DMS114 treated with DMSO at 0.1 percent for 48 hours (cell line): ENCODE measurements around the gene B4GALT5.
"Not testable (repeated sequence)": the region's sequence is repeated elsewhere in the genome, so short reads cannot be mapped to it uniquely, and the experiment has no call there.

Experiments
- DNase-seq: peaks from one replicate; lab custom pipeline; 2025; ENCODE audit not compliant: unreplicated experiment; lab: John Stamatoyannopoulos, UW

Gene B4GALT5

DNA sequence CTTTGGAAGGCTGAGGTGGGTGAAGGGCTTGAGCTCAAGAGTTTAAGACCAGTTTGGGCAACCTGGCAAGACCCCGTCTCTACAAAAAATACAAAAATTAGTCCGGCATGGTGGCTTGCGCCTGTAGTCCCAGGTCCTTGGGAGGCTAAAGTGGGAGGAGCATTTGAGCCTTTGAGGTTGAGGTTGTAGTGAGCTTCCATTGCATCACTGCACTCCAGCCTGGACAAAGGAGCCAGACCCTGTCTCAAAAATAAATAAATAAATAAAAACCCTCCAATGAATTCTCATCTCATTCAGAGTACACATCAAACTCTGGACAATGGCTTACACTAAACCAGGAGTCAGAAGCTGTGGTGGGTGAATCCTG, 31.8 kb downstream of the B4GALT5 start:
- DNase-seq: no peak

- no peak for DNase-seq
These were observed 33.2 kb downstream of the B4GALT5 start for GRCh38 chr20:49680484-49680883.

DNA sequence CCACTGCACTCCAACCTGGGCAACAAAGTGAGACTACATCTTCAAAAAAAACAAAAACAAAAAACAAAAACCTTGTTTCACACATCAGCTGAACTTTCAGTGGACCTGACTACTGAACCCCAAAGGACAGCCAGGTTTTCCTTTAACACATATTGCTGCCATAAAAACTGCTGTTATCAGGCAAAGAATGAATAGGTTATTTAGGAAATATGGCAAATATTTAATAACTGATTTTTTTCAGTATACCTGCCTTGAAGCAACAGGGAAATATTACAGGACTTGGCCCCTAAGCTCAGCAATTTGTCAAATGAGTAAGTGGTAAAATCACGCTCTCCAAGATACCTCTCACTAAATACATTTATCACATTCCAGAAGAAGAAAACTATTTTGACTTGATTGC, 34.0 kb downstream of the B4GALT5 start:
- no peak for DNase-seq

DNA sequence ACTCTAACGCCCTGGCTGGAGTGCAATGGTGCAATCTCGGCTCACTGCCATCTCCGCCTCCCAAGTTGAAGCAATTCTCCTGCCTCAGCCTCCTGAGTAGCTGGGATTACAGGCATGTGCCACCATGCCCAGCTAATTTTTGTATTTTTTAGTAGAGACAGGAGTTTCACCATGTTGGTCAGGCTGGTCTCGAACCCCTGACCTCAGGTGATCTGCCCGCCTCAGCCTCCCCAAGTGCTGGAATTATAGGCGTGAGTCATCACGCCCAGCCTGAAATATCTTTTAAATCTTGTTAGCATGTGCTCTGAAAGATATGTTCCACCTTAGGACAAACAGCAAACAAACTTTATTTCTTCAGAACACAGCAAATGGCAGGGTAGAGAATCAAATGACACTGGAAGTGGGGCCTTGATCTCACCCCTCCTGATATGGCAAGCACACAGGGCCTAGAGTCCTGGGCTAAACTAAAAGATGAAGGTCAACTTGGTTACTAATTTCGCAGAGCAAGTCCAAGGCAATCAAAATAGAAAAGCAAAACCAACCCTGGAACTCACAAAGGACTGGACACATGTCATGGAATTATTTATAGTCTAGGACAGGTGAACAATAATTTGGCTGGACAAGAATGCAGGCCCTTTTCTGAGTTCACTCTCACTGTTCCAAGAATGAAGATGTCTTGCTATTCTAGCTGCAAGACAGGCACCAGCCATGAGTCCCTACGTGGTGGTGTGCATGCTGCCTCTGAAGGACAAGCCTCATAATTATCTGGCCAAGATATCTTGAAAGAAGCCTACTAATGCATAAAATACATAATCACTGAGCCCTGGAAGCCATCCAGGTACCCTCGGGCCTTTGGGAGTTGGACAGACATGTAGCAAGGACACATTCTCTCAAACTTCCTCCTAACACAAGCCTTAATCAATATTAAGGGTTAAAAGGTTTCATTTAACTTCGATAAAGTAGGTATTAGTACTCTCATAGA, 35.6 kb downstream of the B4GALT5 start:
- no peak for DNase-seq

DNA sequence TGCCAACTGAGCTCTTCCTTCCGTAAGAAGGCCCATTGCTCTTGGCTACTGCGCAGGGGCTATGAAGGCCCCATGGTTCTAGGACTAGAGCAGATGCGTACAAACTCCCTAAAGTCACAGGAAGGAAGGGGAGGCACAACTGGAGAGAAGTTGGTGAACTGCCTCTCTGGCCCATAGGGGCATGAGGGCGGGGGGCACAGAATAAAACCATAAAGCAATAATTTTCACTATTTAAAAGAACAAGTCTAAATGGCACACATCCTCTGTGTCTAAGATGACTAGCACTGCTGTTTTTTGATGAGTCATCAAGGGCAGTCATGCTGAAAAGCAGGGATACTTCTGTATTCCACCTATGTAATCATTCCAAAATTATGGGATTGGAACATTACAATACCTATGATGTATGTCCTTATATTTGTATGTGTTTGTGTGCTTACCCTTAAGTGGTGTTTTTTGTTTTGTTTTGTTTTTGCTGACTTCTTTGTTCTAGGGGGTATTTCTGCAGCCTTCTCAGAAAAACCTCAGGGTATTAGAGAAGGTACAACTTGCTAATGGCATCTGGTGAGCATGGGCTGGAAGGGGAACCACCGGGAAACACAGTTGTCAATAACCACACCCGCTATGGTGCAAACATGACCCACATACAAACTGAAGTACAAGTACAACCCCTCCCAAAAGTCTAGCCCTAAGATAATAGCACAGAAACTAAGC, 36.9 kb downstream of the B4GALT5 start:
- DNase-seq: no peak

DNA sequence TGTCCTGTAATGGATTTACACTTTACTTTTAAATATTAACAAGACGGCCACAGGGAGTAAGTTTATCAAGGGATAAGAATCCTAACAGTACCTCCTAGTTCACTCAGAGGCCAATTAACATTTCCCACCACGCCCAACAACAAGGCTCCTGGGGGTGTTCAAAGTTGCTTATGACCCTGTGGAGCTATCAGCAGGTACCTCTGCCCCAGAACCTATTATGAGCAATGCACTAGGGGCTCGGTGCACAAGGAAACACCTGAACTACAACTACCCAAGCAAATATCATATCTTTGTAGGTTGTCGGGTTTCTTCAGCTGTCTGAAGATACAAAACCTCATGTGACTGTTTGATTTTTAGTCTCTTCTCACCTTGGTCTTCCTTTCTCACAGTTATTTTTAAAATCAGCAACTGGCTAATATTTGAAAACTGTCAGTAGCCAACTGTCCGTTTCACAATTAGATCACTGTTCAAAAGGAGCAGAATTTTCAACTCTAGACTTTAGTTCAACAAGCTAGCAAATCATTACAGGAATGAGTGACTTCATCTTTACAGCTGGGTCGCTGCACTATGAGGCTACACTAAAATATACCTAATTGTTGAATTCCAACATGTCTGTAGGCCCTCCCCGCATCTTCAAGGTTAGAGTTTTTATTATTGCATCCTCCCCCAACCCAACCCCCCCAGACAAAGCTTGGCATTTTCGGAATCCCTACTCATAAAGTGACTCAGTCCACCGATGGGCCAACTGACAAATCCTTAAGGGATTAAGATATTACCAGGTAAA, 38.1 kb downstream of the B4GALT5 start:
- no peak for DNase-seq

DNA sequence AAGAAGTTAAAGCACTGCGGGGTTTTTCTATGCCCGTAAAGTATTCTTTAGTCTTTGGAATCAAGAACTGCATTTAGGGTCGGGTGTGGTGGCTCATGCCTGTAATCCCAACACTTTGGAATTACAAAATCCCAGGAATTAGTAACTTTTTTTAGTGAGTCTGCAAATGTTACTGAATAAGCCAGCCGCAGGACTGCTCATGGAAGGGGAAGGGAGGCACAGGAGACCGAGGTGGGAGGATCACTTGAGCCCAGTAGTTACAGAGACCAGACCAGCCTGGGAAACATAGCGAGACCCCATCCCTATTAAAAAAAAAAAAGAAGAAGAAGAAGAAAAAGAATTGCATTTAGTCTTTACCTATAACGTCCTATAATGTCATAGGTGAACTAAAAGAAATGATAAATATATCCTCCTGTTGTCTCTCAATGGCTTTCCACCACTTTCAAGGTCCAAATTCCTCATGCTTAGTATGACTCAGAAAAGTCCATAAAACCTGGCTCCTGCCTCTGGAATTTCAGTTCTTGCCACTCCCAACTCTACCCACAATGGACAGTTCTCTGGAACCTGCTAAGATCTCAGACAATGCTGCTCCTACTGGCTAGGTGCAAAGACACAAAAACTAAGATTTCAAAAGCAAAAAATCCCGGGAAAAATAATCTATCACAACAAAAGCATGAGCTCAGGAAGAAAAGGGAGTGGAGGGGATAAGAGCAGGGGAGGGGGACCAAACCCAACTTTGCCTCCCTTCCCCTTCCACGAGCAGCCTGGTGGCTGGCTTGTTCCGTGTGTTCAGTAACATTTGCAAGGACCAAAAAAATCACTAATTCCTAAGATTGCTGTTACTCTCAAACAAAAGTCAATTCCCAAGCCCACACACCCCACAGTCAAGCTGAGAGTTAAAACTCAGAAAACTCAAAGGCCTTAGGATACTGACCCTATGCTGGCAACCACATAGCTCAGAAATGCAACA, 39.0 kb downstream of the B4GALT5 start:
- no peak for DNase-seq

DNA sequence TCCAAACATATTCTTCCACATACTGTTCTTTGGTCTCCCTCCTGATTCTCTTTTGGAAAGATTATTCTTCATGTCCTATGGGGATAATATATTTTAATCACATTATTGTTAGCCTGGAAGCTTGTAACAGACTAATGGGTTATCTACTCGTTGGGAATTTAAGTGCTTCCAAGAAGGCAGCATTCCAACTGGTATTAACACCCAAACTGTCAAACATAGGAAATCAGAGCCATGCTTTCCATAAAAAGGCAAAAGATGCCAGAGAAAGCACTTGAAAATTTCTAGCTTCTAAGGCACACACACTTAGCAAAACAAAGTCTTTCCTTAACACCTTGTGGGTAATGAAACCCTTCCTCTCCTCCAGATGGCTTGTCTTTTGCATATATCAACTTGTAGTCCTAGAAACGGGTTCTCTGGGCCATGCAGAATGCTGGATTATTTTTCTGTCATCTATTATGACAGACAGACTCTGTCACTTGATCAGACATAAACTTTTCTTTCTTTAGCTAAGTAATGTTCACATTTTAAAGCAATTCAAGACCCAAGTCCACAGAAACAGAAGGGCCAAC, 41.5 kb downstream of the B4GALT5 start:
- DNase-seq: no peak

DNA sequence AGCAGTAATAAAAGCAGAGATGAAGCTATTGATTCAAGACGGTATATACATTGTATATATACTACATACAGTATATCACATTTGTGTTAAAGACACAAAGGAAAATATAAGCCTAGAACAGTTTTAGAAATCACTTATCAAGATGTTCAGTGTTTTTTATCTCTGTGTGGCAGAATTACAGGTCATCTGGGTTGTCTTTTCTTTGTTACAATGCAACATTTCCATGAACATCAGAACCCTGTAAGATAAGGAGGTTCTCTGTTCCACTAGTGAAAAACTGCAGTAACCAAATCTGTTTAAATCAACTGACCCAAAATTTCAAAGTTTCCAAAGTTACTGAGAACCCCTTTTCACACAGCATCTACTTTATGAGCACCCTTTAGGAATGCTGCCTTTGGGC, 42.2 kb downstream of the B4GALT5 start:
- DNase-seq: no peak

DNA sequence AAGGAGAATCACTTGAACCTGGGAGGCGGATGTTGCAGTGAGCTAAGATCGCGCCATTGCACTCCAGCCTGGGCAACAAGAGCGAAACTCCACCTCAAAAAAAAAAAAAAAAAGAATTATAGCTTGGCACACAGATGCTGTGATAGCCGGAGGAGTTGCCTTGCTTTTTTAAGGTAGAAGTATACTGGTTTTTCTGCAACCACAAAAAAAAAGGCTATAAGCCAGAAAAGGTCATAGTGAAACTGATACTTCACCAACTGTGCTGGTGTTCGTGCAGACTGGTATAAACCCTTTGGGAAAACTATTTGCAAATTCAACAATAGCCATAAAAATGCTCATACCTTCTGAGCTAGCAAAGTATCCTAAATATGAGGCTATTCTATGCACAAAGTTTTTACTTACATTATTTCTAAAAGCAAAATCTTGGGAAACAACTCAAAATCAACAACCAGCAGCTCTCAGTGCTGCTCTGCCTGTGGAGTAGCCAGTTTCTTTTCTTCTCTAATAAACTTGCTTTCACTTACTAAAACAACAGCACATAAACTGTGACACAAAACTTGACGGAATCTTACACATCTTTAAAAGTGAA, 44.0 kb downstream of the B4GALT5 start:
- DNase-seq: no peak

DNA sequence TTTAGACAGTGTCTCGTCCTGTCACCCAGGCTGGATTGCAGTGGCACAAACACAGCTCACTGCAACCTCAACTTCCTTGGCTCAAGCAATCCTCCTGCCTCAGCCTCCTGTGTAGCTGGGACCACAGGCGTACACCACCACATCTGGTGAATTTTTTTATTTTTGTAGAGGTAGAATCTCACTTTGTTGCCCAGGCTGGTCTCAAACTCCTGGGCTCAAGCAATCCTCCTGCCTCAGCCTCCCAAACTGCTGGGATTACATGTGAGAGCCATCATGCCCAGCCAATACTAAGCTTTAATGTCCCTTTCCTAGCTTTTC, 44.8 kb downstream of the B4GALT5 start:
- DNase-seq: not testable (repeated sequence)

GRCh38 chr20:49668181-49668877, 45.3 kb downstream of the B4GALT5 start:
- DNase-seq: no peak

GRCh38 chr20:49666911-49667310, 46.8 kb downstream of the B4GALT5 start:
- DNase-seq: no peak

- DNase-seq: no peak
These were observed 47.9 kb downstream of the B4GALT5 start for GRCh38 chr20:49665796-49666195.

DNA sequence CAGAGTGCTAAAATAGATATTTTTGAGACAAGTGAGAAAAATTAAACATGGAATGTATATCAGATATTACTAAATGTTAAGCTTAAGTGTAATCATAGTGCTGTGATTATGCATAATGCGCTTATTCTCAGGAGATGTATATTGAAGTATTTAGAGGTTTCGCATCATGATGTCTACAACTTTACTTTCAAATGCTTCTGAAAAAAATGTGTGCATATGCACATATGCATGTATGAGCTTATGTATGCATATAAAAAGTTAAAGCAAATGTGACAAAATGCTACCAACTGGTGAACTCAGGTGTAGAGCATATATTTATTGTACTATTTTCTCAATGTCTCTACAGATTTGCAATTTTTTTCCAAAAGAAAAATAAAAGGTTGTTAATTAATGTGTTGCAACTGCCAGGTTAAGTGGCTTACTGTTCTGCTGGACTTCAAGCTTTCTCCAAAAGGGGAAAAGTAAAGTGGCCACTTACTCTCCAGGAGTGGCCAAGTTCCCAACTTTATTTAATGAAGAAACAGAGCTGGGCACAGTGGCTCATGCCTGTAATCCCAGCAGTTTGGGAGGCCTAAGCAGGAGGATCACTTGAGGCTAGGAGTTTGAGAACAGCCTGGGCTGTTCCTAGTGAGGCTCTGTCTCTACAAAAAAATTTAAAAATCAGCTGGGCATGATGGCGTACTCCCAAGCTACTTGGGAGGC, 48.9 kb downstream of the B4GALT5 start:
- DNase-seq: no peak

GRCh38 chr20:49663112-49663511, 50.6 kb downstream of the B4GALT5 start:
- no peak for DNase-seq

DNA sequence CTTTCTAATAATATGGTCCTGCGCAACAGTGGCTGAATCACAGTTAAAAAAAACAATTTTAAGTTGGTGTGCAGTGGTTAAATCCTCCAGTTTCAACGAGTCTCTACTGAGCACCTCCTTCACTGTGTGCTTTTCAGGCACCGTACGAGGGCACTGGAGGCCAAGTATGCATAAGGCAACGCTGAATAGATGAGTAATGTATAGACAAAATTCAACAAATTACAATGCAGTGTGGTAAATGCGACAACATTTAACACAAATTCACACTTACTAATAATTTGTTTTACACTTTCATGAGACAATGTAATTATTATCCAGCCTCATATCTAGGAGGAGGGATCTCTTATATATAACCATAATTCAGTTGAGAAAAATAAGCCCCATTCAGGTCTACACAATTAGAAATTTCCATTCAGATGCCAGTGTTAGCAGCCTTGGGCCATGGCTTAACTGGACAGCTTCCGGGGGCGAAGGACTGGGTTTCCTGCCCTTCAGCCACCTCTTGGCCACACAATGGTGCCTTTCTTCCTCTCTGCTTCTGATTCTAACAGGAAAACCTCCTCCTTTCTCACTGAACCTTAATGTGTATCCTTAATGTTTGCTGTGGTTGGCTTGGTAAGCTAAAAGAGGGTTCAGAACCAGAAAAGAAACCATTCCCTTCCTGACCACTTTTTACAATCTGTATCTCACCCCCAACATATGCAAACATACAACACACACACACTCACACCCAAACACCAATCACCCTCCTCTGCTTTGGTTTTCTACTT, 51.9 kb downstream of the B4GALT5 start:
- no peak for DNase-seq

DNA sequence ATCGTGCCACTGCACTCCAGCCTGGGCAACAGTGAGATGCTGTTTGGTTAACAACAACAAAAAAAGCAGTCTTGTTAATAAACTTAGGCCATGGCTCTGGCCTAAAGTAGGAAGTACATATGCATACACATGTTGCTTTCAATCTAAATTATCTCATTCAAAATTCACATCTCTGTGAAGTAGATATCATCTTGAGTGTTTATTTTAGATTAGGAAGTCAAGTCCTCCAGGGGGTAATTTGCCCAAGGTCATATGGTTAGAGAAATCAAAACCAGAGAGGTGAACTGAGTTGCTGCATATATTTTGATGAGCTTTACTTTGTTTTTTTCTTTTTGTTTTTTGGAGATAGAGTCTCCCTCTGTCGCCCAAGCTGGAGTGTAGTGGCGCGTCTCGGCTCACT, 52.8 kb downstream of the B4GALT5 start:
- no peak for DNase-seq
